Transverse colon (tissue), 4 donors: ENCODE data around the gene CALHM3.

Source experiments
- EP300 ChIP-seq: sonication (generic); formaldehyde crosslinking; IDR thresholded peaks from one replicate; pipeline ENCODE4 v1.6.1; 2017; ENCODE audit warnings: antibody characterized with exemption, low read depth
- POLR2A ChIP-seq: fragments of 450-650 bp; IDR thresholded peaks from one replicate; pipeline ENCODE4 v1.6.1; 2016; ENCODE audit warnings: antibody characterized with exemption, mild to moderate bottlenecking, moderate library complexity
- POLR2AphosphoS5 ChIP-seq, 3 donors: sonication (generic); formaldehyde crosslinking; IDR thresholded peaks; one replicate each; pipeline ENCODE4 v1.6.1; 2016; ENCODE audit warnings: antibody characterized with exemption in 3 of 3
- TF ChIP-seq, protein P1 (sequence below), 5 experiments: fragments of 200-600 bp in 3 of 5; fragments of 450-650 bp in 2 of 5; sonication (generic) in 3 of 5; IDR thresholded peaks; 1 replicate in 2 of 5; 2 replicates in 3 of 5; pipeline ENCODE4 v1.5.1; 2016 to 2017; ENCODE audit warnings: antibody characterized with exemption in 5 of 5, inconsistent platforms in 3 of 5, mild to moderate bottlenecking in 2 of 5, moderate library complexity in 1 of 5

DNA sequence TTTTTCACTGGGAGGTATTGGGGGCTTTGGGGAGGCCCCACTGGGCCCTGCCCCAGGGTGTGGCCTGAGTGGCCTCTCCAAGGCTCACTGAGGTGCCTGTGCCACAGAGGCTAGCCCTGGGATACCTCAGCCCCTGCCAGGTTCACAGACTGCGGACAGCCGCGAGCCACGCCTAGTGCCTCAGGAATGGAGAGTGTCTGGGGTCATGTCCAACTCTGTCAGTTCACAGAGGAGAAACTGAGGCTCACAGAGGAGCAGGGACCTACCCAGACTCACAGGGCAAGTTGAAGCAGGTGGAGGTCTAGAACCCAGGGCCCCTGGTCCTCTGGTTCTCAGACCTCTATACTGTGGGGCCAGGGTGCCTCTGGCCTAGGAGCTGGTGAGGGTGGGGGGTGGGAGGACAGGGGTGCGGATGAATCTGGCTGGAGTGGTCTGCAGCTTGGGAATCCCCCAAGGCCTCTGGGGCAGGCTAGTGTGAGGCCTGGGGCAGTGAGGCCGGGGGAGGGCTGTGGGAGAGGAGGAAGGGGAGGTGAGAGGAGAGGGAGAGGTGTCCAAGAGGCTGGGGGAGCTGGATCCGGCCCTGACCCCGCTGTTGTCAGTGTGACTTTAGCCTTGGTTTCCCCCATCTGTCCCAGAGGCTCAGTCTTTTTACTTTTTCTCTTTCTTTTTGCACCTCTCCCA, 34.5 kb upstream of the CALHM3 start:
- TF ChIP-seq POLR2A (no peak), EP300 (no peak), POLR2AphosphoS5 (IDR thresholded peaks at IDR 0.05) (no peak)
- TF ChIP-seq, protein P1, sequence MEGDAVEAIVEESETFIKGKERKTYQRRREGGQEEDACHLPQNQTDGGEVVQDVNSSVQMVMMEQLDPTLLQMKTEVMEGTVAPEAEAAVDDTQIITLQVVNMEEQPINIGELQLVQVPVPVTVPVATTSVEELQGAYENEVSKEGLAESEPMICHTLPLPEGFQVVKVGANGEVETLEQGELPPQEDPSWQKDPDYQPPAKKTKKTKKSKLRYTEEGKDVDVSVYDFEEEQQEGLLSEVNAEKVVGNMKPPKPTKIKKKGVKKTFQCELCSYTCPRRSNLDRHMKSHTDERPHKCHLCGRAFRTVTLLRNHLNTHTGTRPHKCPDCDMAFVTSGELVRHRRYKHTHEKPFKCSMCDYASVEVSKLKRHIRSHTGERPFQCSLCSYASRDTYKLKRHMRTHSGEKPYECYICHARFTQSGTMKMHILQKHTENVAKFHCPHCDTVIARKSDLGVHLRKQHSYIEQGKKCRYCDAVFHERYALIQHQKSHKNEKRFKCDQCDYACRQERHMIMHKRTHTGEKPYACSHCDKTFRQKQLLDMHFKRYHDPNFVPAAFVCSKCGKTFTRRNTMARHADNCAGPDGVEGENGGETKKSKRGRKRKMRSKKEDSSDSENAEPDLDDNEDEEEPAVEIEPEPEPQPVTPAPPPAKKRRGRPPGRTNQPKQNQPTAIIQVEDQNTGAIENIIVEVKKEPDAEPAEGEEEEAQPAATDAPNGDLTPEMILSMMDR (IDR thresholded peaks at IDR 0.05): no peak
